ENCODE results near the gene CRYBG1.

Gene CRYBG1

GRCh38 chr6:106617857-106618256, 257.3 kb downstream of the CRYBG1 start:
- no peak for TF ChIP-seq PAX5 (IDR thresholded peaks at IDR 0.05; ENCODE audit: insufficient read depth, low read length, severe bottlenecking)
- TF ChIP-seq TAF1 (IDR thresholded peaks at IDR 0.05; ENCODE audit: low read depth, low read length), result no peak
- TF ChIP-seq SPI1 (IDR thresholded peaks at IDR 0.05; ENCODE audit: low read depth, low read length), result no peak
- no peak for TF ChIP-seq POLR2A (IDR thresholded peaks at IDR 0.05; ENCODE audit: low read depth, low read length)
- no peak for TF ChIP-seq POU2F2 (IDR thresholded peaks at IDR 0.05; ENCODE audit: low read depth, low read length)
- TF ChIP-seq POLR2AphosphoS5 (IDR thresholded peaks at IDR 0.05; ENCODE audit: low read depth, low read length), result no peak
- DNase-seq (ENCODE audit: insufficient read length, low spot score) (no peak), FAIRE-seq (no peak)

GRCh38 chr6:106618324-106618723, 257.8 kb downstream of the CRYBG1 start:
- peak; percentile 65 for FAIRE-seq

GRCh38 chr6:106619223-106619622, 258.7 kb downstream of the CRYBG1 start:
- no peak for TF ChIP-seq SPI1 (IDR thresholded peaks at IDR 0.05; ENCODE audit: low read depth, low read length)
- TF ChIP-seq POLR2AphosphoS5 (IDR thresholded peaks at IDR 0.05; ENCODE audit: low read depth, low read length), result no peak
- no peak for TF ChIP-seq POLR2A (IDR thresholded peaks at IDR 0.05; ENCODE audit: low read depth, low read length)
- TF ChIP-seq POU2F2 (IDR thresholded peaks at IDR 0.05; ENCODE audit: low read depth, low read length), result no peak
- no peak for TF ChIP-seq TAF1 (IDR thresholded peaks at IDR 0.05; ENCODE audit: low read depth, low read length)
- TF ChIP-seq PAX5 (IDR thresholded peaks at IDR 0.05; ENCODE audit: insufficient read depth, low read length, severe bottlenecking), result no peak
- FAIRE-seq (peak; percentile 45), DNase-seq (ENCODE audit: insufficient read length, low spot score) (no peak)

More at GRCh38 chr6:106618324-106618723, 257.8 kb downstream of the CRYBG1 start:
- DNase-seq (ENCODE audit: insufficient read length, low spot score), result no peak
- TF ChIP-seq TAF1 (IDR thresholded peaks at IDR 0.05; ENCODE audit: low read depth, low read length), result no peak

- FAIRE-seq (no peak), DNase-seq (ENCODE audit: insufficient read length, low spot score) (no peak)
- TF ChIP-seq TAF1 (IDR thresholded peaks at IDR 0.05; ENCODE audit: low read depth, low read length) (no peak), SPI1 (IDR thresholded peaks at IDR 0.05; ENCODE audit: low read depth, low read length) (no peak), POLR2AphosphoS5 (IDR thresholded peaks at IDR 0.05; ENCODE audit: low read depth, low read length) (no peak), POLR2A (IDR thresholded peaks at IDR 0.05; ENCODE audit: low read depth, low read length) (no peak), PAX5 (IDR thresholded peaks at IDR 0.05; ENCODE audit: insufficient read depth, low read length, severe bottlenecking) (no peak)
These were observed 260.6 kb downstream of the CRYBG1 start for GRCh38 chr6:106620931-106621672.
